H1 (cell line): ENCODE results near the gene CFAP97. TPM values are rescaled to one million over a fixed set of nuclear protein-coding genes. Genes with fewer than 3 reads are reported as not detected.

ENCODE experiments used
- CTCF ChIA-PET: fragments of 300-600 bp; sonication (Branson Sonifier 250); formaldehyde crosslinking; loops from one replicate; lab custom pipeline; 2021; ENCODE audit not compliant: partially characterized antibody; lab: Charles Lee
- POLR2A ChIA-PET: fragments of 300-600 bp; sonication (Branson Sonifier 250); formaldehyde crosslinking; loops from one replicate; lab custom pipeline; 2021; ENCODE audit warnings: inconsistent platforms; ENCODE audit not compliant: partially characterized antibody; lab: Charles Lee
- DNase-seq, 2 experiments: peaks; one replicate each; pipeline versions ENCODE4 v3.0.0 to v3.0.0-alpha.2; 2010 to 2022; ENCODE audit warnings: low spot score in 2 of 2, low read depth in 1 of 2, mixed read lengths in 1 of 2
- FAIRE-seq: peaks from 2 replicates; lab custom pipeline; 2011; peaks lifted over from hg19 to GRCh38; lab: Jason Lieb, UNC
- H2AFZ ChIP-seq: 2 replicates; pipeline ENCODE4 v1.8.1; 2012; ENCODE audit warnings: low read length, inconsistent platforms
- H2AK5ac ChIP-seq: 2 replicates; pipeline ENCODE4 v1.6.1; 2013; ENCODE audit warnings: low read depth, low read length
- H2BK120ac ChIP-seq: replicated peaks from 2 replicates; pipeline ENCODE3; 2013; ENCODE audit warnings: low read depth, low read length, inconsistent platforms
- H2BK12ac ChIP-seq: 2 replicates; pipeline ENCODE4 v1.6.1; 2013; ENCODE audit warnings: low read depth, low read length
- H2BK15ac ChIP-seq: 2 replicates; pipeline ENCODE4 v1.6.1; 2013; ENCODE audit warnings: low read length
- H2BK20ac ChIP-seq: 2 replicates; pipeline ENCODE4 v1.6.1; 2013; ENCODE audit warnings: low read length
- H2BK5ac ChIP-seq: 2 replicates; pipeline ENCODE4 v1.6.1; 2013; ENCODE audit warnings: low read depth, low read length
- H3K14ac ChIP-seq: 2 replicates; pipeline ENCODE4 v1.6.1; 2013; ENCODE audit warnings: inconsistent platforms; ENCODE audit not compliant: insufficient read length
- H3K18ac ChIP-seq: 2 replicates; pipeline ENCODE4 v1.6.1; 2013; ENCODE audit warnings: low read length; ENCODE audit errors: extremely low read depth
- H3K23ac ChIP-seq: 2 replicates; pipeline ENCODE4 v1.6.1; 2013; ENCODE audit warnings: inconsistent platforms; ENCODE audit not compliant: insufficient read length
- H3K23me2 ChIP-seq: 2 replicates; pipeline ENCODE4 v1.6.1; 2013; ENCODE audit warnings: low read depth, low read length
- H3K27ac ChIP-seq: 2 replicates; pipeline ENCODE4 v1.6.1; 2011; ENCODE audit warnings: low read depth, low read length, inconsistent platforms
- H3K27me3 ChIP-seq, 4 experiments: replicated peaks in 1 of 4; 1 replicate in 1 of 4; 2 replicates in 3 of 4; pipeline versions ENCODE4 v1.6.1 to v1.8.1; 2011 to 2013; ENCODE audit warnings: low read length in 3 of 4, mild to moderate bottlenecking in 3 of 4, inconsistent platforms in 2 of 4, mixed read lengths in 2 of 4, moderate library complexity in 1 of 4; ENCODE audit not compliant: control insufficient read depth in 3 of 4, insufficient read depth in 3 of 4; ENCODE audit errors: extremely low read depth in 1 of 4
- H3K36me3 ChIP-seq, 4 experiments: 2 replicates each; pipeline versions ENCODE4 v1.6.1 to v1.8.1; 2011 to 2013; ENCODE audit warnings: mild to moderate bottlenecking in 4 of 4, low read length in 3 of 4, moderate library complexity in 2 of 4, control low read depth in 1 of 4, inconsistent platforms in 1 of 4; ENCODE audit not compliant: insufficient read depth in 4 of 4, control insufficient read depth in 2 of 4
- H3K4ac ChIP-seq: replicated peaks from 2 replicates; pipeline ENCODE3; 2013; ENCODE audit warnings: low read length, low read depth, mixed read lengths, inconsistent platforms; ENCODE audit not compliant: insufficient read length
- H3K4me1 ChIP-seq, 4 experiments: replicated peaks in 1 of 4; 1 replicate in 1 of 4; 2 replicates in 3 of 4; pipeline versions ENCODE4 v1.6.1 to v1.8.1; 2011 to 2013; ENCODE audit warnings: low read length in 3 of 4, inconsistent platforms in 2 of 4, mixed read lengths in 1 of 4; ENCODE audit not compliant: insufficient read depth in 4 of 4, control insufficient read depth in 3 of 4
- H3K4me2 ChIP-seq, 2 experiments: 2 replicates each; pipeline versions ENCODE4 v1.6.1 to v1.8.1; 2011 to 2013; ENCODE audit warnings: low read depth in 2 of 2, low read length in 2 of 2, control low read depth in 1 of 2, inconsistent platforms in 1 of 2, mild to moderate bottlenecking in 1 of 2; ENCODE audit not compliant: insufficient read depth in 1 of 2
- H3K4me3 ChIP-seq, 4 experiments: fragments of 200-600, 300-600 bp in 1 of 4; sonication (generic), shearing (Covaris generic), sonication (Bioruptor Twin) in 1 of 4; 2 replicates each; pipeline versions ENCODE4 v1.5.1 to v1.8.1; 2011 to 2016; ENCODE audit warnings: low read length in 4 of 4, low read depth in 3 of 4, control low read depth in 2 of 4, inconsistent platforms in 2 of 4, mild to moderate bottlenecking in 2 of 4, mixed read lengths in 1 of 4, moderate library complexity in 1 of 4; ENCODE audit not compliant: insufficient read depth in 2 of 4; ENCODE audit errors: extremely low read depth in 1 of 4
- H3K56ac ChIP-seq: replicated peaks from 2 replicates; pipeline ENCODE3; 2013; ENCODE audit warnings: low read depth, mild to moderate bottlenecking, mixed read lengths, low read length, inconsistent platforms; ENCODE audit not compliant: insufficient read length
- H3K79me1 ChIP-seq: 2 replicates; pipeline ENCODE4 v1.6.1; 2013; ENCODE audit warnings: low read depth, low read length, control low read depth
- H3K79me2 ChIP-seq, 2 experiments: 2 replicates each; pipeline versions ENCODE4 v1.6.1 to v1.8.1; 2012 to 2013; ENCODE audit warnings: low read length in 2 of 2, mild to moderate bottlenecking in 2 of 2, inconsistent platforms in 1 of 2; ENCODE audit not compliant: insufficient read depth in 2 of 2, control insufficient read depth in 1 of 2
- H3K9ac ChIP-seq, 4 experiments: replicated peaks in 1 of 4; 1 replicate in 1 of 4; 2 replicates in 3 of 4; pipeline versions ENCODE4 v1.6.1 to v1.8.1; 2011 to 2013; ENCODE audit warnings: low read depth in 3 of 4, low read length in 3 of 4, control low read depth in 2 of 4, mild to moderate bottlenecking in 2 of 4, moderate library complexity in 2 of 4, inconsistent platforms in 1 of 4; ENCODE audit errors: extremely low read depth in 1 of 4
- H3K9me3 ChIP-seq, 2 experiments: 2 replicates each; pipeline versions ENCODE4 v1.6.1 to v1.8.1; 2012 to 2013; ENCODE audit warnings: mild to moderate bottlenecking in 2 of 2, moderate library complexity in 2 of 2, control low read depth in 1 of 2, inconsistent platforms in 1 of 2, low read depth in 1 of 2, low read length in 1 of 2, mixed read lengths in 1 of 2; ENCODE audit not compliant: insufficient read depth in 2 of 2
- H4K20me1 ChIP-seq, 2 experiments: replicated peaks in 1 of 2; 2 replicates each; pipeline versions ENCODE3 to v1.8.1; 2011 to 2013; ENCODE audit warnings: inconsistent platforms in 2 of 2, low read length in 2 of 2, mild to moderate bottlenecking in 1 of 2; ENCODE audit not compliant: insufficient read depth in 2 of 2, control insufficient read depth in 1 of 2
- H4K5ac ChIP-seq: 2 replicates; pipeline ENCODE4 v1.6.1; 2013; ENCODE audit warnings: low read length, low read depth, mixed read lengths, inconsistent platforms; ENCODE audit not compliant: insufficient read length
- H4K8ac ChIP-seq: 2 replicates; pipeline ENCODE4 v1.8.0; 2013; ENCODE audit warnings: mild to moderate bottlenecking, moderate library complexity, low read length, inconsistent platforms; ENCODE audit not compliant: insufficient read depth; ENCODE audit errors: extremely low read depth
- H4K91ac ChIP-seq: replicated peaks from 2 replicates; pipeline ENCODE3; 2013; ENCODE audit warnings: low read length, mixed read lengths, inconsistent platforms; ENCODE audit not compliant: insufficient read length
- NANOG ChIP-seq: IDR thresholded peaks from 2 replicates; pipeline ENCODE4 v1.6.1; 2011; ENCODE audit warnings: low read length, low read depth, mild to moderate bottlenecking, inconsistent platforms; ENCODE audit not compliant: insufficient read depth, poor library complexity, severe bottlenecking
- RFX5 ChIP-seq: IDR thresholded peaks from 2 replicates; pipeline ENCODE4 v1.6.1; 2011; ENCODE audit warnings: low read depth, low read length, improper control_type of control experiment, borderline replicate concordance
- SAP30 ChIP-seq: fragments of 300-600 bp; sonication (generic); IDR thresholded peaks from 2 replicates; pipeline ENCODE4 v1.7.1; 2012; ENCODE audit warnings: low read length, moderate library complexity, mild to moderate bottlenecking, inconsistent platforms; ENCODE audit not compliant: insufficient read depth, insufficient replicate concordance
- TEAD4 ChIP-seq: IDR thresholded peaks from 2 replicates; pipeline ENCODE4 v1.6.1; 2012; ENCODE audit warnings: low read depth, low read length, inconsistent platforms, mixed read lengths
- WGBS, 2 experiments: shearing (Covaris generic) in 1 of 2; methylation state at CpG; one replicate each; pipeline versions ENCODE4 v1.1.6 to v1.1.7; 2013 to 2015; ENCODE audit warnings: low lambda C conversion rate in 2 of 2, mixed read lengths in 2 of 2, inconsistent platforms in 1 of 2, low coverage in 1 of 2, missing lambda C conversion rate in 1 of 2; ENCODE audit not compliant: insufficient replicate concordance in 2 of 2, insufficient coverage in 1 of 2, insufficient read length in 1 of 2; ENCODE audit errors: extremely low coverage in 1 of 2, missing lambda C conversion rate in 1 of 2; 5-methylcytosine and 5-hydroxymethylcytosine counted together
- polyA plus RNA-seq, 7 experiments: library from polyadenylated mRNA; depleted of rRNA in 3 of 7; stranded (reverse) in 5 of 7; unstranded in 2 of 7; fragments of >200 nt in 5 of 7; fragments of 200-250 nt in 2 of 7; gene quantifications; 1 replicate in 5 of 7; 2 replicates in 1 of 7; 4 replicates in 1 of 7; pipeline versions ENCODE4 v1.2.1 to v1.2.3, GENCODE V29; 2011 to 2013; ENCODE audit warnings: missing spikeins in 2 of 7, mixed read lengths in 2 of 7
- total RNA-seq: library from RNA; stranded (reverse); fragmentation: NEBNext Ultra II Directional; extraction: Animal tissue kit (Norgen Biotek cat#: 25700); gene quantifications from 2 replicates; pipeline ENCODE4 v1.2.1, GENCODE V29; 2021

CFAP97 gene
- total and polyA plus RNA-seq, 2 of the 8 experiments (the other 6 are each of a cell fraction or from before 2014, with no cell fraction given): 9.2 to 40.4 TPM

- CTCF ChIA-PET: interaction anchor here (1.1 to 2.1 kb wide), 4 partner anchors 14 to 917 kb away, joined by 3 to 9 read pairs (median 4); no protein-coding TSS in a partner anchor
- DNase-seq: peak in 1 of 2 experiments; percentile 43
- H3K4me2 ChIP-seq: peak overlapping the region in 1 of 2 experiments; percentile 34; a peak in 2 of 4 replicates
- TF ChIP-seq TEAD4 (no peak), RFX5 (no peak), NANOG (peak; percentile 23), SAP30 (no peak)
- TF ChIP-seq, all 59 proteins: peak for 1
- Histone ChIP-seq H3K79me2 (no peaks in the 10 kb centered on the region), H4K5ac (no peak overlapping the region), H3K9ac (no peak overlapping the region), H3K36me3 (no peaks in the 10 kb centered on the region), H3K23me2 (no peaks in the 10 kb centered on the region), H4K91ac (no peak overlapping the region), H3K27ac (peak overlapping the region; percentile 25; the same call in 1 of the 2 replicates), H2BK120ac (no peak overlapping the region), H3K4me1 (peaks cover 0 to 9% (median 6%) of the 10 kb centered on the region in 4 experiments; a peak in 5 of 7 replicates), H3K27me3 (no peaks in the 10 kb centered on the region), H3K9me3 (no peaks in the 10 kb centered on the region), H2BK5ac (no peak overlapping the region), H2AK5ac (no peak overlapping the region), H3K23ac (no peak overlapping the region), H3K18ac (no peak overlapping the region), H3K14ac (no peak overlapping the region), H4K20me1 (no peaks in the 10 kb centered on the region), H2BK15ac (no peak overlapping the region), H2BK20ac (0 out of 2 replicates have a peak overlapping the region, but pooled peaks have one; percentile 15), H3K4ac (no peak overlapping the region), H4K8ac (no peak overlapping the region), H2BK12ac (no peak overlapping the region), H2AFZ (no peak overlapping the region), H3K4me3 (no peak overlapping the region; a peak in 1 of 8 replicates), H3K56ac (no peak overlapping the region), H3K79me1 (no peaks in the 10 kb centered on the region)
- 37% methylated on average over 6 of the region's 6 CpGs; no CpG with 5 or more reads in 1 of the 2 experiments for WGBS, 2 experiments
- FAIRE-seq: peak; percentile 13
- POLR2A ChIA-PET: no interaction called here
These were observed 83.2 kb downstream of the CFAP97 start for GRCh38 chr4:185120631-185120946.
